Activated CD8-positive, alpha-beta memory T cell treated with anti-CD3 and anti-CD28 coated beads, Interleukin-2, amount 50 U/mL, for 1 hour (primary cell): ENCODE data around the gene EIF4G3.

Source experiments
- DNase-seq: peaks from one replicate; pipeline ENCODE4 v3.0.0-alpha.2; 2020; ENCODE audit errors: extremely low read depth

EIF4G3 gene

GRCh38 chr1:20760322-20760721 is 416.4 kb downstream of the EIF4G3 start:
- DNase-seq: no peak
